ENCODE data around the gene JMY. TPM values are rescaled to one million over a fixed set of nuclear protein-coding genes. Genes with fewer than 3 reads are reported as not detected.

Gene JMY
- total RNA-seq, 1 experiment from 2014 or later: 11.7 TPM

- H3K9me2 ChIP-seq (ENCODE audit: insufficient read depth): no peaks in the 10 kb centered on the region
- peaks cover under 1% of the 10 kb centered on the region; the same call in 1 of the 2 replicates for H3K36me3 ChIP-seq (ENCODE audit: low read depth)
- CTCF ChIA-PET: no interaction called here
- TF ChIP-seq EZH2 (IDR thresholded peaks at IDR 0.05; ENCODE audit: low read depth) (no peak), CTCF (conservative IDR thresholded peaks at IDR 0.05) (no peak)
- no peaks in the 10 kb centered on the region for H3K27me3 ChIP-seq (ENCODE audit: insufficient read depth, low read depth)
- no TSS peak for BruUV-seq (replicated peaks)
- no peaks in the 10 kb centered on the region for H3K79me2 ChIP-seq (ENCODE audit: low read depth)
- no peak overlapping the region for H3K27ac ChIP-seq
- peaks cover 9% of the 10 kb centered on the region; the same call in 1 of the 2 replicates for H3F3A ChIP-seq (ENCODE audit: insufficient read depth, low read depth)
- H3K4me1 ChIP-seq (replicated peaks; ENCODE audit: insufficient read depth): peaks cover 14% of the 10 kb centered on the region
- no peak overlapping the region for H3K4me2 ChIP-seq
- POLR2A ChIA-PET (ENCODE audit: unreplicated experiment): no interaction called here
- no peak overlapping the region for H3K4me3 ChIP-seq
- no peaks in the 10 kb centered on the region for H3K9me3 ChIP-seq (ENCODE audit: insufficient read depth, low read depth)
- H2AFZ ChIP-seq: no peak overlapping the region
- no peaks in the 10 kb centered on the region; the same call in 1 of the 2 replicates for H4K20me1 ChIP-seq (ENCODE audit: insufficient read depth)
- intact Hi-C loops (cut with micrococcal nuclease; ENCODE audit: unreplicated experiment): no loop called here
- DNase-seq: no peak
Measured at GRCh38 chr5:79305706-79306105, 69.8 kb downstream of the JMY start.

GRCh38 chr5:79318935-79319614 is 83.1 kb downstream of the JMY start:
- no peaks in the 10 kb centered on the region for H3K79me2 ChIP-seq (ENCODE audit: low read depth)
- no peak overlapping the region for H2AFZ ChIP-seq
- intact Hi-C loops (cut with micrococcal nuclease; ENCODE audit: unreplicated experiment): no loop called here
- no peaks in the 10 kb centered on the region for H4K20me1 ChIP-seq (ENCODE audit: insufficient read depth)
- ChIA-PET CTCF (interaction anchor here (0.5 kb wide), 1 partner anchor 186 kb away, joined by 9 read pairs; no protein-coding TSS in a partner anchor), POLR2A (ENCODE audit: unreplicated experiment) (no interaction called here)
- H3K27ac ChIP-seq: peak overlapping the region; percentile 53
- no peaks in the 10 kb centered on the region for H3K9me3 ChIP-seq (ENCODE audit: insufficient read depth, low read depth)
- TF ChIP-seq EZH2 (IDR thresholded peaks at IDR 0.05; ENCODE audit: low read depth): no peak
- TF ChIP-seq CTCF (conservative IDR thresholded peaks at IDR 0.05): no peak
- H3K4me2 ChIP-seq: 0 out of 2 replicates have a peak overlapping the region, but pooled peaks have one; percentile 10
- H3K4me3 ChIP-seq: no peak overlapping the region
- H3K36me3 ChIP-seq (ENCODE audit: low read depth): peaks cover 11% of the 10 kb centered on the region
- peak in 1 of 2 experiments; percentile 50 for DNase-seq
- H3K4me1 ChIP-seq (replicated peaks; ENCODE audit: insufficient read depth): peaks cover 8% of the 10 kb centered on the region
- peaks cover 5% of the 10 kb centered on the region; the same call in 1 of the 2 replicates for H3F3A ChIP-seq (ENCODE audit: insufficient read depth, low read depth)
- no peaks in the 10 kb centered on the region for H3K9me2 ChIP-seq (ENCODE audit: insufficient read depth)
- BruUV-seq (replicated peaks): no TSS peak
- no peaks in the 10 kb centered on the region for H3K27me3 ChIP-seq (ENCODE audit: insufficient read depth, low read depth)

GRCh38 chr5:79329453-79329852 is 93.5 kb downstream of the JMY start:
- H3K4me1 ChIP-seq (replicated peaks; ENCODE audit: insufficient read depth): no peaks in the 10 kb centered on the region
- no peak for DNase-seq
- H3K27me3 ChIP-seq (ENCODE audit: insufficient read depth, low read depth): no peaks in the 10 kb centered on the region
- H3K79me2 ChIP-seq (ENCODE audit: low read depth): no peaks in the 10 kb centered on the region
- H3F3A ChIP-seq (ENCODE audit: insufficient read depth, low read depth): no peaks in the 10 kb centered on the region
- H3K9me2 ChIP-seq (ENCODE audit: insufficient read depth): no peaks in the 10 kb centered on the region
- H2AFZ ChIP-seq: no peak overlapping the region
- intact Hi-C loops (cut with micrococcal nuclease; ENCODE audit: unreplicated experiment): no loop called here
- H4K20me1 ChIP-seq (ENCODE audit: insufficient read depth): no peaks in the 10 kb centered on the region
- H3K4me3 ChIP-seq: no peak overlapping the region
- H3K36me3 ChIP-seq (ENCODE audit: low read depth): no peaks in the 10 kb centered on the region
- no TSS peak for BruUV-seq (replicated peaks)
- CTCF ChIA-PET: no interaction called here
- TF ChIP-seq CTCF (conservative IDR thresholded peaks at IDR 0.05) (no peak), EZH2 (IDR thresholded peaks at IDR 0.05; ENCODE audit: low read depth) (no peak)
- POLR2A ChIA-PET (ENCODE audit: unreplicated experiment): no interaction called here
- H3K27ac ChIP-seq: no peak overlapping the region
- H3K9me3 ChIP-seq (ENCODE audit: insufficient read depth, low read depth): no peaks in the 10 kb centered on the region
- H3K4me2 ChIP-seq: no peak overlapping the region

Data from PC-9 (cell line).